Measurements from ENCODE around the gene SLC22A5.
"Not testable (repeated sequence)": the region's sequence is repeated elsewhere in the genome, so short reads cannot be mapped to it uniquely, and the experiment has no call there.

Gene SLC22A5

DNA sequence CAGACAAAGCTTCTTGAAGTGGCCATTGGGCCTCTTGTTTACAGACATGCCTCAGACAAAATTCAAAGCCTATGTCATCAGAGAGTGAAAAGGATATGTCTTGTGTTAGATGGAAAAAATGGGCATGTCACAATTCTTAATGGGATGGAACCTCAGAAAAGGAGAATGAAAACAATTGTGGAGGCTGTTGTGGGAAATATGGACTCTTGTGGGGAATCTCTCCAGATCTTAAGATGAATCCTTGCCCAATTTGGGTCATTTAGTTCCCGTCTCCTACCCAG is 19.5 kb downstream of the SLC22A5 start:
- DNase-seq = no peak

DNA sequence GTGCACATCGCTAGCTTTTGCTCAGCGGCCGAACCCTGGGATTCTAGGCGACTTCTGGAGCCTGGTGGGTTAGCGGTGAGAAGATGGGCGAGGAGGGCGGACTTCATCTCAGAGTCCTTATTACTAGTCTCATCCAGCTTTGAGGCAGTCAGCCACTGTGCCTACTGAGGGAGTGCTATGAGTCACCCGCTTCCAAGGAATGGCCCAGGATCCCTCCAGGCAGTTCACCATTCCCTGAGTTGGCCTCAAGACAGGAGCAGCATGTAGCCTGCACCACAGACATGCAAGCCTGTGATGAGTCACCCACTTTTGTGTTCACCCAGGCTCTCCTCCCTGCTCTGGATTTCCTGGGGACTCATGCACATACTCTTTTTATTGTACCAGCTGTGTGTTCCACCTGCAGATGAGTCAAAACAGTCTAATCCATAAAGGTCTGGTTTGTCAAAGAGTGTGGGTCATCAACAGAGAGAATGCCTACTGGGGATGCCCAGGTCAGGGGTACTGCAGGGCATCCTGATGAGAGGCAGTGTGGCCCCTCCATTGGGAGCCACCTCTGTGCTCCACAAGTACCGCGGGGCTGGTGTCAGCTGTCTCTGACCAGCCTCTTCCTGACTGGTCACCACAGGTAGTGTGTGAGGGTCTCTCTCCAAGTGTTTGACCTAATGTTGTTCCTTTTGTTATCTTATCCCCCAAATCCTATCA is 20.2 kb downstream of the SLC22A5 start:
- no peak for DNase-seq

DNA sequence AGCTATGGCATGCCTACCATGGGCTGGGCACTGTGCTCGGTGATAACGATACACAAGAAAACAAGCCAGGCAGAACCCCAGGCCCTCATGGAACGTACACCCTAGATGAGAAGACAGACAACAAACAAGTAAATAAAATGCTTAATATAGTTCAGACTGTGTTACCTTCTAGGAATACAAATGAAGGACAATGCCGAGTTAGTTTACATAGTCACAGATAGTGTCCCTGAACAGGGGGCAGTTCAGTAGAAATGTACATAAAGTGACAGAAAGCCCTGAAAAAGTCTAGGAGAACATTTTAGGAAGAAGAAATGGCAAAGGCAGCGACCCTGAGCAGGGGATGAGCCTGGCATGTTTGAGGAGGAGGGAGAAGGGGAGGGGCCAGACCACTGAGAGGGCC is 21.7 kb downstream of the SLC22A5 start:
- DNase-seq = no peak

DNA sequence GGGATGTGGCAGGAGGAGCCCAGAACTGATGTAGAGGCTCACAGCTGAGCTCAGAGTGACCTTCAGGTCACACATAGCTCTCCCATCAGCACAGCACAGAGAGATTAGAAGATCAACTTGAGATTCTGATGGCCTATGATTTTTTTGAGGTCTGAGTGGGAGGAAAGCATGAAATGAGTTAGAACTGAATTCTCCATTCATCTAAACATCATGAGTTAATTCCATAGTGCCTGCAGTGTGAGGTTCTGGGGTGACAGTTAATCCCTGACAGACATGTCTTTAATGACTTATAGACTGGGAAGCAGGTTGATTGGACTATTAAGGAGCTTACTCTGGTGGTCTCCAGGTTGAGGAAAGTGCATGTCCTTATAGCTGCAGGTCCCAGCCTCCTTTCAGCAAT is 22.4 kb downstream of the SLC22A5 start:
- DNase-seq = no peak

DNA sequence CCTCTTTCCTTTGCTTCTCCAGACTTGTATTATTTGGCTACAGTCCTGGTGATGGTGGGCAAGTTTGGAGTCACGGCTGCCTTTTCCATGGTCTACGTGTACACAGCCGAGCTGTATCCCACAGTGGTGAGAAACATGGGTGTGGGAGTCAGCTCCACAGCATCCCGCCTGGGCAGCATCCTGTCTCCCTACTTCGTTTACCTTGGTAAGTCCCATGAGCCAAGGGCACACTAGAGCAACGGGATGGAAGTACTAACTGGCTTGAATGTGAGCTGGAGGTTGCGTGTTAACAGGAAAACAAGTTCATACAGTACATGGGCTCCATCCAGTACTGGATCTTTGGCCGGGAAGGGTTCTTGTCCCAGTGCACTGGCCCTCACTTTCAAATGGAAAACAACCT is 22.9 kb downstream of the SLC22A5 start:
- no peak for DNase-seq

DNA sequence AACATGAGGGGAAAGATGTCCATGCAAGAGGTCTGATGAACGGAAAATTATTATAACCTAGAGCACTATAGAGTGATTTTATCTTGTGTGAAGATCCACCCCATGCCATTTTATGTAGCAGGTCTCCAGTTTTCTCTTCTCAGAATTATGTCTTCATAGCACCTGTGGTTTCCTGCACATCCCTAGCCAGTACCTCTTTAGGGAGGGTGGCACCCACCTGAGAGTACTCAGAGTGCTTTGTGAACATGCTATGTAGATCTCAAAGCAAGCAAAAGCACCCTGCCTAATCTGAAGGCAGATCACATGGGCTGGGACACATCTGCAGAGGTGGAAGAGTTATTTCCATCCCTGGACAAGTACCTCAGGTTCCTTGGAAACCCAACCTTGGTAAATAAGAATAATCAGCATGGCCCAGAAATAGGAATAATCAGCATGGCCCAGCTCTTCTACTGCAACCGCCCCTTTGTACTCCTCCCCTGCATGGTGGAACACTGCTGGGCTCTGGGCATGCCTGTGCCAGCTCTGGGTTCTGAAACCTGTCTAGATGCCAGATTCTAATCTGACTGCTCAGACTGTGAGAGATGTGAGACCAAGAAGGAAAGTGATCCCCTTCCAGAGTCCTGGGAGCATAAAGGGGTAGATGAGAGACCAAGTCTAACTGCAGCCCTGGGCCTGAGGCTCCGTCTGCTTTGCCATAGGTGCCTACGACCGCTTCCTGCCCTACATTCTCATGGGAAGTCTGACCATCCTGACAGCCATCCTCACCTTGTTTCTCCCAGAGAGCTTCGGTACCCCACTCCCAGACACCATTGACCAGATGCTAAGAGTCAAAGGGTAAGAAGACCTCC is 23.7 kb downstream of the SLC22A5 start:
- DNase-seq = no peak

DNA sequence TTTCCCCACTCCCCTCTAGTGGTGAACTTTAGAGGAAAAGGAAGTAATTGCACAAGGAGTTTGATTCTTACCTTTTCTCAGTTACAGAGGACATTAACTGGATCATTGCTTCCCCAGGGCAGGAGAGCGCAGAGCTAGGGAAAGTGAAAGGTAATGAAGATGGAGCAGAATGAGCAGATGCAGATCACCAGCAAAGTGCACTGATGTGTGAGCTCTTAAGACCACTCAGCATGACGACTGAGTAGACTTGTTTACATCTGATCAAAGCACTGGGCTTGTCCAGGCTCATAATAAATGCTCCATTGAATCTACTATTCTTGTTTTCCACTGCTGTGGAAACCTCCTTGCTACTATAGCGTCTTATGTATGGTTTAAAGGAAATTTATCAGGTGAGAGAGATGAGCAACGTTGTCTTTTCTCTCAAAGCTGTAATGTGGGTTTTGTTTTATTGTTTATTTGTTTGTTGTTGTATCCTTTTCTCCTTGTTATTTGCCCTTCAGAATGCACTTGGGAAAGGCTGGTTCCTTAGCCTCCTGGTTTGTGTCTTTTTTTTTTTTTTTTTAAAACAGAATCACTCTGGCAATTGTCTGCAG is 25.3 kb downstream of the SLC22A5 start:
- peak; percentile 31 to 39 for DNase-seq

DNA sequence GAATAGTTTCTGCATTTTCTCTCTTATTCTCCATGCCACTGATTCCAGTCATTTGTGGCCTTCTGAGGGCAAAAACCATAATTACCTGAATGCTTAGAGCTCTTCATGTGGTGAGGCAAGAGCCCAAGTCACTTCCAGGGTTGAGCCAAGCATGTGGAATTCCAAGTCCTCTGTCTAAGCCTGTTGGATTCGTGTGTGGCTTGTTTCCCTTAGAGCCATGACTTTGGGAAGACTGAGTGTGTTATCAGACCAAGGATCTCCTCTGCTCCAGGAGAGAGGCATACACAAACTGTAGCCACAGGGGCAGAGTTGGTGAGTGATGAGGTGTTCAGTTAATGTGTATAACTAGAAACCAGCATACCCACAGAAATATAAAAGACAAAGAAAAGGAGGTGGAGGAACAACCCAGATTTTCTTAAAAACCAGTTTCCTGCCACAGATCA is 27.1 kb downstream of the SLC22A5 start:
- no peak for DNase-seq

DNA sequence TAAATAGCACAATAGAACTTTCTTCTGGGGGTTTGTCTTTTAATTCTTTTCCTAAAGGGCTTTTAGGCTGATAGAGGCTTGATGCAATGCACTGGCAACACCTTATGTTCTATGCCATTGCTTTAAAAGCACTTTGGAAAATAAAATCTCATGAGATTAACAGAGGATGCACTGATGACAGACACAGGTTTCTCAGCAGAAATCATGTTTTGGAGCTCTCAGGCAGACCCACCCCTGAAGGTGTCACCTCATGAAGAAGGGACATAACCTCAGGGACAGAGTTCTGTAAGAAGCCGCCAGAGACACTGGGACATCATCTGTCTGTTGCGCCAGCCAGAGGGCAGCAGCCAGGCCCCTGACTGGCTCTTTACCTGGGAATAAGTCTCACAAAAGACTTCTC is 27.7 kb downstream of the SLC22A5 start:
- DNase-seq = no peak

DNA sequence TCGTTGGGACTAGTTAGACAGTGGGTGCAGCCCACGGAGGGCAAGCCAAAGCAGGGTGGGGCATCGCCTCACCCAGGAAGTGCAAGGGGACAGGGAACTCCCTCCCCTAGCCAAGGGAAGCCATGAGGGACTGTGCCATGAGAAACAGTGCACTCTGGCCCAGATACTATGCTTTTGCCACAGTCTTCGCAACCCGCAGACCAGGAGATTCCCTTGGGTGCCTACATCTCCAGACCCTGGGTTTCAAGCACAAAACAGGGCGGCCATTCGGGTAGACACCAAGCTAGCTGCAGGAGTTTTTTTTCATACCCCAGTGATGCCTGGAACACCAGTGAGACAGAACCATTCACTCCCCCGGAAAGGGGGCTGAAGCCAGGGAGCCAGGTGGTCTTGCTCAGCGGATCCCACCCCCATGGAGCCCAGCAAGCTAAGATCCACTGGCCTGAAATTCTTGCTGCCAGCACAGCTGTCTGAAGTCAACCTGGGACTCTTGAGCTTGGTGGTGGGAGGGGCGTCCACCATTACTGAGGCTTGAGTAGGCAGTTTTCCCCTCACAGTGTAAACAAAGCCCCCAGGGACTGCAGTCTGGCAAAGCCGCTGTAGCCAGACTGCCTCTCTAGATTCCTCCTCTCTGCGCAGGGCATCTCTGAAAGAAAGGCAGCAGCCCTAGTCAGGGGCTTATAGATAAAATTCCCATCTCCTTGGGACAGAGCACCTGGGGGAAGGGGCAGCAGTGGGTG is 28.6 kb downstream of the SLC22A5 start:
- DNase-seq = not testable (repeated sequence)

DNA sequence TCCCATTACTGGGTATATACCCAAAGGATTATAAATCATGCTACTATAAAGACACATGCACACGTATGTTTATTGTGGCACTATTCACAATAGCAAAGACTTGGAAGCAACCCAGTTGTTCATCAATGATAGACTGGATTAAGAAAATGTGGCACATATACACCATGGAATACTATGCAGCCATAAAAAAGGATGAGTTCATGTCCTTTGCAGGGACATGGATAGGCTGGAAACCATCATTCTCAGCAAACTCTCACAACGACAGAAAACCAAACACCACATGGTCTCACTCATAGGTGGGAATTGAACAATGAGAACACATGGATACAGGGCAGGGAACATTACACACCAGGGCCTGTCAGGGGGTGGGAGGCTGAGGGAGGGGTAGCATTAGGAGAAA is 34.5 kb downstream of the SLC22A5 start:
- not testable (repeated sequence) for DNase-seq

DNA sequence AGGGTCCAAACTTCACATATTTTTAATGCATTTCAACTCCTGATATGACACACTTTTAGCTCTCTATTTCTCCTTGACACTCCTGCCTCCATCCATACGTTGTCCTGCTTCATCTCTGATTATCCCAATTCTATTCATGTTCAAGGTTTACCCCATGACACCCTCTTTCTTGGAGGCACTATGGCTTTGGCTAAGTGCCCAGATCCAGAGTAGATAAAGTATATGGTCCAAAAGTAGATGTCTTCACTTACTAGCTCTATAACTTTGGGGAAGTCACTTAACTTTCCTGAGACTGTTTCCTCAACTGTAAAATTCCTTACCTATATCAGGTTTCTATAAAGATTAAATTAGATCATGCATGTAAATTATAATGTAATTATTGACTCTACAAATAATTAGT is 36.1 kb downstream of the SLC22A5 start:
- no peak for DNase-seq

DNA sequence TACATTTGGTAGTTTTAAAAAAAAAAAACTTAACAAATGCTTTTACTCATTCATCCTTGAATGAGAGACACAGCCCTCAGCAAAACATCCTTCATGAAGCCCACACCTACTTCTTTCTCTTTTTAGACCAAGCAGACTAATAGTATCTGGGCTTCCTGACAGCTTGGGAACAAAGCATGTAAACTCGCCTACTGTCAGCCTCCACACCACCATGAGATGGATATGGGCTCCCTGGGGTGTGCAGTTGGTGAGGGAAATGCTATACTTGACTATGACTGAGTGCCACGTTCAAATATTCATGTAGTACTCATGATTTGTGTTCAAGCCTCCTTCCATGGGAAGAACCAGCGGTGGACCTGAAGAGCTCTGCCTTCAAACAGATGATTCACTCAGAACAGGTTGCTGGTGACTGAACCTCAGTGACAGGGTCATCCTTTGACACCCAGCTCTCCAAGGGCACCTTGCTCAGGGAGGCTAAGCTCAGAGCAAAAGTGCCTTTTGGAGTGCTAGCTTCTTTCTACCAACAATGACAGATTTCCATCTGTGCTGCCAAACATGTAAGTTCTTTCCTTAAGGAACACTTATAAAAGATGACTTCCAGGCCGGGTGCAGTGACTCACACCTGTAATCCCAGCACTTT is 36.8 kb downstream of the SLC22A5 start:
- DNase-seq = no peak

DNA sequence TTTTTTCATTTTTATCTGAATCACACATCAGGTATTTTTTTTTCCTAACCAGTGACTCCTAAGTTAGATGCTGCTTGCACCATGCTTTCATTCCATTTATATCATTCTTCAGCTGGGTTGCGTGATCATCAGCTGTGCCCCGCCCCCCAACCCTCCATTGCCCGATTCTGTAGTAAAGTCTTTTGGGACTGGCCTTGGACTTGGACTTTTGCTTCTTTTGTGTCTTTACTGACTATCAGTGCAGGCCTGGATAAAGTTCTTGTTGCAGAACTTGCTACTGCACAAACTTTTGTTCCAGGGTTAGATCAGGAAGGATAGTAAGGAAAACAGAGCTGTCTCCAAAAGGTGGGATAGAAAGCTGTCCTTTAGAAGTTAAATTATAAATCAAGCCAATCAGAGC is 38.5 kb downstream of the SLC22A5 start:
- DNase-seq = no peak

DNA sequence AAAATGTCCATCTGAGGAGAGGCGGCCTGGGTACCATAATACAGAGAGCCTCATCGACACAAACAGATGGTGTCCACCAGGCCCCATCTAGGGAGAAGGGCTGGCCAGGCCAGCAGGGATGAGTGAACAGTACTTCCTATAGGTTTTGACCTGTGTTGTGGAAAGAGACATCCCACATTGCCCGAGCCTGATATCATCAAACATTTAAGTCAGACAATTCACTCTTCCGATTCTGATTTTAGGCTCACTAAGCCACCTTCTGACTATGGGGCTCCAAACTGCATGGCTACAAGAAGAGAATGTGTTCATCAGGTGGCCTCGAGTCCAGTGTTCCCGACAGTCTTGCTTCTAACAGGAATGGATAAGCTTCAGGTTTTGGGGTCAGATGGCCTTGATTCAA is 38.9 kb downstream of the SLC22A5 start:
- no peak for DNase-seq

DNA sequence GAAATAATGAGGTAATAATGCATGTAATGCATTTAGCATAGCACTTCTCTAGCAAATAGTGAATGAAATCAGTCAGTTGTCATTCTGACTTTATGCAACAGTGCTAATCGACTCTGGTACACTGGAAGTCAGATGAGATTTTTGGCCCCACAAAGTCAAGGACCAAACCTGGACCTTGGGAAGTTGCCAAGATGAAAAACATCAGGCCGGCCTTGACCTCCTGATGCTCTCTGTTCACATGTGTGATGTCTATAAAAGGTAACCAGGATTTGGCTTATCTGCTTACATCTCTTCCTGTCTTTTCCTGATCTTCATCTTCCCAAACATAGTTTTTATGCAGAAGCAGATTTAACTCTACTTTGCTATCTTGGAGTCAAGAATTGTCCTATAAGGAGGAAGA is 39.5 kb downstream of the SLC22A5 start:
- no peak for DNase-seq

DNA sequence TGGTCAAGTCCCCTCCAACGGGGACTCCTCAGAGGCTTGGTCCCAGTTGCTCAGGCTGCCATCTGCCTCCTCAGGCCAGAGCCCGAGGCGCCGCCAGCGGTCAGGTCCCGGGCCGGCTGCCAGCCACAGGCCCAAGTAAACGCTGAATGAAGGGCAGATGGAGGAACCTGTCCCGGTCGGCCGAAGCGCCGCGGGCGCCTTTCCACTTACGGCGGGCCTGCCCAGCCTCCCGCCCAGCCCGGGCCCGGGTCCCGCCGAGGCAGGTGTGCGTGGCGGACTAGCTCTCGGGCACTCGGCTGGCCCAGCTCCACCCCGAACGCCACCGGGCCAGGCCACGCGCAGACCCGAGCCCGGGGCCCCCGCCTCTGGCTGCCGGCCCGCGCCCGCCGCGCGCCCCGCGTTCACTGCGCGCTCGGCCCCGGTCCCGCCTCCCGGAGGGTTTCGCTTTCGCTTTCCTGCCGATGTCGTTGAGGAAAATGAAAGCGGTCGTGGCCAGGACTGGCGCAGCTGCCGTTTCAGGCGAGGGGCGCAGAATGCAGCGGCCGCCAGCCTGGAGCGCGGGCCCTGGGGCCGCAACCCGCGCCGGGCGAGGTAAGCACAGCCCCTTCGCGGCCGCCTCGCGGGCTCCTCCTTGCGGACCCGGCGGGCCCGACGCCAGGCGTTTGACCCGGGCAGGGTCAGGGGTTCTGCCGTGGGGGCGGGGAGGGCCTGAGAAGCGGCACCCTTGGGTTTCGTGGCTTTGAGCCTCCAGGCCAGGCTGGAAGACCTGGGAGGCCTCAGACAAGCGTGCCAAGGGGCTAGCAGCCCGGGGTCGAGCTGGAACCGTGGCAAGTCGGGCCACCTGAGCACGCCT is 41.2 kb downstream of the SLC22A5 start:
- DNase-seq = peak; percentile 47 to 85

DNA sequence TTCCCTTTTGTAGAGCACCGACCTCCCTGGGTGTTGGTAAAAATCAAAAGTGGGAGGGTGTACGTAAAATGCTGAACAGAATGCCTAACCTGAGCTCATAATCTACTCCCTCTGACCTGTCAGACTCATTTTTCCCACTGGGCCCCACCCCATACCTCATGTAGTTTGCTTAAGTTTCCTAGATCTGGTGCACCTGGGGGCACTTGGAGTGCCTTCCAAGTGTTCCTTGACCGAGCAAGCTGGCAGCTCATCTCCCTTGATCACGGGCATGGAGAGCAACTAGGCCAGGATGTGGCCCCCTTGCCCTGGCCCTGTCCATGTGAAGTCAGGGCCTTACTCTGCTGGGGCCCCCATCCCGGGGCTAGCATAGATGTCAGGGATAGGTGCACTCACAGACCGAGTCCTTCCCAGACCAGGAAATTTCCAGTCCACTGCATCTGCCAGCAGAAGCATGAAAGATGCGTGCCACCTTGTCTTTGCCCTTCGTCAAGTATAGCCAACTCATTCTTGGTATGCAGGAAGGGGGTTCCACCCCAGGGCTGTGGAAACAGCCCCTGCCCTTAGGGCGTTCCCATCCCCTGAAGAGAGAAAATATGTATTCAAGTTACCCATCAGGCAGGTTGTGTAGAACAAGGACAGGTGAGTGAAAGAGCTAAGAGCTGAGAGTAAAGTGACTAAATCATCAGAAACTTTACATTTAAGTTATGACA is 41.9 kb downstream of the SLC22A5 start:
- DNase-seq = peak; percentile 37 to 47

DNA sequence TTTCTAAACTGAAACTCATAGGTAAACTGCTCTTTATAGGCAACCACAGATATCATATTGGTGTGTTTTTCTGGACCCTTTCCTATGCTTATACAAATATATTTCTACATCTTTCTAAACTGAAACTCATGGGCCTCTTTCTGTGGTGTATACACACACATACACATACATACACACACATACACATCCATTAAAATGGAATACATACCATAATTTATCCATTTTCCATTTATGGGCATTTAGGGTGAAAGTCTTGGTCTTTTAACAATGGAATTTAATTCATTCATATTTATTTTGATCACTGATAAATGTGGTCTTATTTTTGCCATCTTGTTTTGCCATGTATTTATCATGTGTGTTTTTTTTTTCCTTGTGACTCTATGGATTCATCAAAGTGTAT is 44.1 kb downstream of the SLC22A5 start:
- no peak for DNase-seq

DNA sequence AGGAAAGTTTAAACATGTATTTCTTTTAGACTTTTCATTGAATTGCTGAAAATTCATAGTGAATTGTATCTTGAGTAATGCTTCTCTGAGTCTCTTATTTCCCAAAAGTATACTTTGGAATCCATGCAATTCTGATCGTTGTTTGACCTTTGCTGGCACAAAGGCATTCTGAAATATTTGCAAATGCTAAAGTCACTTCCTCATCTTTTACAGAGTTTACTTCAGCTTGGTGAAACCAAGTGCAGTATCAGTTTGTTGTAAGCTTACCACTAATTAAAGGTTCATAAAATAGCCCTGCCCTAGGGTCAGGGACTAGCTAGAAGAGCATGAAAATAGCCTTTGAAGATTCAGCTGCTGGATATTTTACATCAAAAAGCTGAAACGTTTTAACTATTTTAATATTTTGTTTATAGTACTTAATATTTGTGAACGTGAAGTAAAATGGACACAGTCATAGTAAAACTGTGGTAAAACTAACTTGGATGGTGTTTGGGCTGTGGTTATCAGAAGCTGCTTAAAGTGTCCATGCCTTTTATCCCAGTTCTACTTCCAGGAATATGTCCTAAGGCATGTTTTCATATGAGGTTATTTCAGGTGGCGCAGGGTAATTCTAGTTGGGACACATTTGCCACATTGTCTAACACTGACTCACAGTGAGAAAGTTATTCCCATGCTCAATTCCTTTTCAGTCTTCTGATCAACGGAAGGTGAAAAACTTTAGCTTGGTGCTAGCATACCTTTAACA is 45.3 kb downstream of the SLC22A5 start:
- DNase-seq = no peak

DNA sequence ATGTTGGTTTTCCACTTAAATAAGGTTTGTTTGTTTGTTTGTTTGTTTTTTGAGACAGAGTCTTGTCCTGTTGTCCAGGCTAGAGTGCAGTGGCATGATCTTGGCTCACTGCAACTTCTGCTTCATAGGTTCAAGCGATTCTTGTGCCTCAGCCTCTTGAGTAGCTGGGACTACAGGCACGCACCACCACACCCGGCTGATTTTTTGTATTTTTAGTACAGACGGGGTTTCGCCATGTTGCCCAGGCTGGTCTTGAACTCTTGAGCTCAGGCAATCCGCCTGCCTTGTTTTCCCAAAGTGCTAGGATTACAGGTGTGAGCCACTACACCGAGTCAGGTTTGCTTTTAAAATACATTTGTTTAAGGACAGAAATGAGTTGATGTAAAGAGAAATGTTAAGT is 46.0 kb downstream of the SLC22A5 start:
- DNase-seq = not testable (repeated sequence)

All from NCI-H526 (cell line).